ENCODE measurements around the gene SETD5. TPM values are rescaled to one million over a fixed set of nuclear protein-coding genes. Genes with fewer than 3 reads are reported as not detected.
A peak's percentile ranks its signal among the peaks of the same experiment; 100 is the strongest.

The SETD5 gene, protein sequence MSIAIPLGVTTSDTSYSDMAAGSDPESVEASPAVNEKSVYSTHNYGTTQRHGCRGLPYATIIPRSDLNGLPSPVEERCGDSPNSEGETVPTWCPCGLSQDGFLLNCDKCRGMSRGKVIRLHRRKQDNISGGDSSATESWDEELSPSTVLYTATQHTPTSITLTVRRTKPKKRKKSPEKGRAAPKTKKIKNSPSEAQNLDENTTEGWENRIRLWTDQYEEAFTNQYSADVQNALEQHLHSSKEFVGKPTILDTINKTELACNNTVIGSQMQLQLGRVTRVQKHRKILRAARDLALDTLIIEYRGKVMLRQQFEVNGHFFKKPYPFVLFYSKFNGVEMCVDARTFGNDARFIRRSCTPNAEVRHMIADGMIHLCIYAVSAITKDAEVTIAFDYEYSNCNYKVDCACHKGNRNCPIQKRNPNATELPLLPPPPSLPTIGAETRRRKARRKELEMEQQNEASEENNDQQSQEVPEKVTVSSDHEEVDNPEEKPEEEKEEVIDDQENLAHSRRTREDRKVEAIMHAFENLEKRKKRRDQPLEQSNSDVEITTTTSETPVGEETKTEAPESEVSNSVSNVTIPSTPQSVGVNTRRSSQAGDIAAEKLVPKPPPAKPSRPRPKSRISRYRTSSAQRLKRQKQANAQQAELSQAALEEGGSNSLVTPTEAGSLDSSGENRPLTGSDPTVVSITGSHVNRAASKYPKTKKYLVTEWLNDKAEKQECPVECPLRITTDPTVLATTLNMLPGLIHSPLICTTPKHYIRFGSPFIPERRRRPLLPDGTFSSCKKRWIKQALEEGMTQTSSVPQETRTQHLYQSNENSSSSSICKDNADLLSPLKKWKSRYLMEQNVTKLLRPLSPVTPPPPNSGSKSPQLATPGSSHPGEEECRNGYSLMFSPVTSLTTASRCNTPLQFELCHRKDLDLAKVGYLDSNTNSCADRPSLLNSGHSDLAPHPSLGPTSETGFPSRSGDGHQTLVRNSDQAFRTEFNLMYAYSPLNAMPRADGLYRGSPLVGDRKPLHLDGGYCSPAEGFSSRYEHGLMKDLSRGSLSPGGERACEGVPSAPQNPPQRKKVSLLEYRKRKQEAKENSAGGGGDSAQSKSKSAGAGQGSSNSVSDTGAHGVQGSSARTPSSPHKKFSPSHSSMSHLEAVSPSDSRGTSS (N-terminal part only)
- total RNA-seq (2014; rRNA removed; shearing (Covaris generic)), result 140 and 172 TPM in 2 replicates
- polyA plus RNA-seq (2016; fragmentation: Nextera tagmentation; extraction: Ambion mirVana), result 132 and 143 TPM in 2 replicates
- long read RNA-seq, partial matches to known transcripts, result 6 of 13 reads
- long read RNA-seq, other reads (novel, unspliced or antisense), result 7 of 13 reads

DNA sequence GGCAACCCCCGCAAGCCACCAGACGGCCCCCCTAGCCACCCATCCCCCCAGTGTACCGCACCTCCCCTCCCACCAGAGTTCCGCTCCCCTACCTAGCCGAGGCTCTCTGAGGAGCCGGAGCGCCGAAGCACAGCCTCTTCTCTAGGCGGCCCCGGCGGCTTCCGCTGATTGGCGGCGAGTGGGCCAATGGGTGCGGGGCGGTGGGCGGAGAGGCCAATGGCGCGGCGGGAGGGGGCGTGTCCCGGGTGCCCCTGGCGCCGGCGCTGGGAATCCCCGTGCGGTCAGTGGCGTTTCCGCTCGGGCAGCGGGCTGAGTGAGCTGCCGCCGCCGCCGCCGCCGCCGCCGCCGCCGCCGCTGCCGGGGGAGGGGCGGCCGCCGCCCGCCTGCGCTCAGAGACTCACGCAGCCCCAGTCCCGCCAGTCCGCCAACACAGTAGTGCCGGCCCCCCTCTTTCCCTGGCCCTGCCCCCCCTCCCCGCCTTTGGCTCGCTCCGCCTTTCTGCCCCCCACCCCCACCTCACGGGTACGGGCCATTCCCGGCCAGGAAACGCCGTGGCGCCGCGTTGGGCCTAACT is at the start of gene SETD5:
SETD5 (plus strand) TSS at position 284 of the 574 bp plus-strand sequence. CDS start 31,324 bp downstream, outside the sequence.
- no peaks in the 10 kb centered on the region; the same call in 2 of the 3 replicates for H3K9me3 Mint-ChIP-seq
- Histone ChIP-seq H2AFZ (no peak within 1 kb of the TSS), H3K27me3 (ENCODE audit: insufficient read depth) (no peaks in the 10 kb centered on the region), H3F3A (replicated peaks; ENCODE audit: low read depth) (peaks cover 5% of the 10 kb centered on the region; the same call in 1 of the 2 replicates), H3K36me3 (ENCODE audit: insufficient read depth) (peaks cover 17% of the 10 kb centered on the region; the same call in 1 of the 2 replicates), H3K4me3 (peak within 1 kb of the TSS; percentile 88), H4K20me1 (replicated peaks; ENCODE audit: insufficient read depth) (peaks cover 56% of the 10 kb centered on the region), H3K4me2 (peak within 1 kb of the TSS; percentile 90), H3K9me2 (ENCODE audit: insufficient read depth) (no peaks in the 10 kb centered on the region), H3K27ac (ENCODE audit: low read depth) (peak within 1 kb of the TSS; percentile 98), H3K4me1 (ENCODE audit: insufficient read depth) (peaks cover 40% of the 10 kb centered on the region), H3K79me2 (replicated peaks; ENCODE audit: insufficient read depth) (peaks cover 84% of the 10 kb centered on the region)
- H3K4me1 Mint-ChIP-seq, result peaks cover 43% of the 10 kb centered on the region
- TF ChIP-seq POLR2AphosphoS5 (IDR thresholded peaks at IDR 0.05; ENCODE audit: low read depth), result peak; percentile 98
- TF ChIP-seq, protein P1, sequence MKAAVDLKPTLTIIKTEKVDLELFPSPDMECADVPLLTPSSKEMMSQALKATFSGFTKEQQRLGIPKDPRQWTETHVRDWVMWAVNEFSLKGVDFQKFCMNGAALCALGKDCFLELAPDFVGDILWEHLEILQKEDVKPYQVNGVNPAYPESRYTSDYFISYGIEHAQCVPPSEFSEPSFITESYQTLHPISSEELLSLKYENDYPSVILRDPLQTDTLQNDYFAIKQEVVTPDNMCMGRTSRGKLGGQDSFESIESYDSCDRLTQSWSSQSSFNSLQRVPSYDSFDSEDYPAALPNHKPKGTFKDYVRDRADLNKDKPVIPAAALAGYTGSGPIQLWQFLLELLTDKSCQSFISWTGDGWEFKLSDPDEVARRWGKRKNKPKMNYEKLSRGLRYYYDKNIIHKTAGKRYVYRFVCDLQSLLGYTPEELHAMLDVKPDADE (IDR thresholded peaks at IDR 0.05), result 0 out of 2 replicates have a peak, but pooled peaks have one; percentile 12
- no peak for TF ChIP-seq EZH2phosphoT487 (IDR thresholded peaks at IDR 0.05; ENCODE audit: unreplicated experiment)
- no peak for TF ChIP-seq ZNF114 (CRISPR knock-in tag; IDR thresholded peaks at IDR 0.05)
- TF ChIP-seq NANOG (IDR thresholded peaks at IDR 0.05; ENCODE audit: borderline replicate concordance), result no peak
- no peak for TF ChIP-seq EZH2 (IDR thresholded peaks at IDR 0.05; ENCODE audit: low read depth, unreplicated experiment)
- peak; percentile 98 for DNase-seq (ENCODE audit: low spot score)
- H3K4me3 Mint-ChIP-seq, result peak within 1 kb of the TSS; percentile 95
- ATAC-seq, result peak; percentile 57
- H3K27ac Mint-ChIP-seq, result peak within 1 kb of the TSS; percentile 100
- H3K36me3 Mint-ChIP-seq (ENCODE audit: low read depth), result peaks cover 56% of the 10 kb centered on the region
- peaks cover 9% of the 10 kb centered on the region for H3K27me3 Mint-ChIP-seq (ENCODE audit: insufficient read depth, low read depth, poor library complexity)

DNA sequence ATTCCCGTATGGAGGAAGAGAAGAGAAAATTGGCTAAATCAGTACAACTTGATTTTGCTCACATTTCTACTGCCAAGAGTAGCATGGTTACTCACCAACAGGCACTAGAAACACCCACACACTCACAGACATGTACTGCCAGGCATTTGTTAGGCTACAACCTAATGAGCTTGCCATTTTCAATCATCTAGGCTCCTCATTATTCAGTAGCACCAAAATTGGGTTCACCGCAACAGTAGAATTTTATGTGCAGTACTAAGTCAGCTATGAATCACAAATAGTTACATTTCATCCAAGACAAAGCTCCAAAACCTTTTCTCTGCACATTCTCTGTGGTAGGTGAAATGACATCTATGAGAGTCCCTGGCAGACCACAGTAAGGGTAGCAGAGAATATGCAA is 49.5 kb upstream of the SETD5 start:
- H3K9me2 ChIP-seq (ENCODE audit: insufficient read depth), result no peaks in the 10 kb centered on the region
- peaks cover 18% of the 10 kb centered on the region for H3K4me1 ChIP-seq (ENCODE audit: insufficient read depth)
- H3F3A ChIP-seq (replicated peaks; ENCODE audit: low read depth), result no peaks in the 10 kb centered on the region
- H3K27ac ChIP-seq (ENCODE audit: low read depth), result no peak overlapping the region
- Mint-ChIP-seq H3K4me1 (peaks cover 40% of the 10 kb centered on the region), H3K9me3 (no peaks in the 10 kb centered on the region), H3K36me3 (ENCODE audit: low read depth) (peaks cover 7% of the 10 kb centered on the region), H3K27me3 (ENCODE audit: insufficient read depth, low read depth, poor library complexity) (peaks cover 5% of the 10 kb centered on the region), H3K4me3 (no peak overlapping the region; the same call in 2 of the 3 replicates), H3K27ac (no peak overlapping the region; the same call in 1 of the 2 replicates)
- DNase-seq (ENCODE audit: low spot score), result no peak
- no peaks in the 10 kb centered on the region for H3K27me3 ChIP-seq (ENCODE audit: insufficient read depth)
- no peak overlapping the region for H3K4me2 ChIP-seq
- no peaks in the 10 kb centered on the region for H3K79me2 ChIP-seq (replicated peaks; ENCODE audit: insufficient read depth)
- no peaks in the 10 kb centered on the region for H3K36me3 ChIP-seq (ENCODE audit: insufficient read depth)
- H4K20me1 ChIP-seq (replicated peaks; ENCODE audit: insufficient read depth), result no peaks in the 10 kb centered on the region
- ATAC-seq, result no peak
- H2AFZ ChIP-seq, result no peak overlapping the region
- H3K4me3 ChIP-seq, result no peak overlapping the region
- no peak for TF ChIP-seq EZH2 (IDR thresholded peaks at IDR 0.05; ENCODE audit: low read depth, unreplicated experiment)
- TF ChIP-seq, protein P2, sequence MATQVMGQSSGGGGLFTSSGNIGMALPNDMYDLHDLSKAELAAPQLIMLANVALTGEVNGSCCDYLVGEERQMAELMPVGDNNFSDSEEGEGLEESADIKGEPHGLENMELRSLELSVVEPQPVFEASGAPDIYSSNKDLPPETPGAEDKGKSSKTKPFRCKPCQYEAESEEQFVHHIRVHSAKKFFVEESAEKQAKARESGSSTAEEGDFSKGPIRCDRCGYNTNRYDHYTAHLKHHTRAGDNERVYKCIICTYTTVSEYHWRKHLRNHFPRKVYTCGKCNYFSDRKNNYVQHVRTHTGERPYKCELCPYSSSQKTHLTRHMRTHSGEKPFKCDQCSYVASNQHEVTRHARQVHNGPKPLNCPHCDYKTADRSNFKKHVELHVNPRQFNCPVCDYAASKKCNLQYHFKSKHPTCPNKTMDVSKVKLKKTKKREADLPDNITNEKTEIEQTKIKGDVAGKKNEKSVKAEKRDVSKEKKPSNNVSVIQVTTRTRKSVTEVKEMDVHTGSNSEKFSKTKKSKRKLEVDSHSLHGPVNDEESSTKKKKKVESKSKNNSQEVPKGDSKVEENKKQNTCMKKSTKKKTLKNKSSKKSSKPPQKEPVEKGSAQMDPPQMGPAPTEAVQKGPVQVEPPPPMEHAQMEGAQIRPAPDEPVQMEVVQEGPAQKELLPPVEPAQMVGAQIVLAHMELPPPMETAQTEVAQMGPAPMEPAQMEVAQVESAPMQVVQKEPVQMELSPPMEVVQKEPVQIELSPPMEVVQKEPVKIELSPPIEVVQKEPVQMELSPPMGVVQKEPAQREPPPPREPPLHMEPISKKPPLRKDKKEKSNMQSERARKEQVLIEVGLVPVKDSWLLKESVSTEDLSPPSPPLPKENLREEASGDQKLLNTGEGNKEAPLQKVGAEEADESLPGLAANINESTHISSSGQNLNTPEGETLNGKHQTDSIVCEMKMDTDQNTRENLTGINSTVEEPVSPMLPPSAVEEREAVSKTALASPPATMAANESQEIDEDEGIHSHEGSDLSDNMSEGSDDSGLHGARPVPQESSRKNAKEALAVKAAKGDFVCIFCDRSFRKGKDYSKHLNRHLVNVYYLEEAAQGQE (IDR thresholded peaks at IDR 0.05; ENCODE audit: unreplicated experiment), result no peak
- TF ChIP-seq ZNF114 (CRISPR knock-in tag; IDR thresholded peaks at IDR 0.05), result no peak
- TF ChIP-seq ZNF331 (CRISPR knock-in tag; IDR thresholded peaks at IDR 0.05; ENCODE audit: low read depth), result no peak
- no peak for TF ChIP-seq POLR2AphosphoS5 (IDR thresholded peaks at IDR 0.05; ENCODE audit: low read depth)
- no peak for TF ChIP-seq EZH2phosphoT487 (IDR thresholded peaks at IDR 0.05; ENCODE audit: unreplicated experiment)
- TF ChIP-seq, protein P3, sequence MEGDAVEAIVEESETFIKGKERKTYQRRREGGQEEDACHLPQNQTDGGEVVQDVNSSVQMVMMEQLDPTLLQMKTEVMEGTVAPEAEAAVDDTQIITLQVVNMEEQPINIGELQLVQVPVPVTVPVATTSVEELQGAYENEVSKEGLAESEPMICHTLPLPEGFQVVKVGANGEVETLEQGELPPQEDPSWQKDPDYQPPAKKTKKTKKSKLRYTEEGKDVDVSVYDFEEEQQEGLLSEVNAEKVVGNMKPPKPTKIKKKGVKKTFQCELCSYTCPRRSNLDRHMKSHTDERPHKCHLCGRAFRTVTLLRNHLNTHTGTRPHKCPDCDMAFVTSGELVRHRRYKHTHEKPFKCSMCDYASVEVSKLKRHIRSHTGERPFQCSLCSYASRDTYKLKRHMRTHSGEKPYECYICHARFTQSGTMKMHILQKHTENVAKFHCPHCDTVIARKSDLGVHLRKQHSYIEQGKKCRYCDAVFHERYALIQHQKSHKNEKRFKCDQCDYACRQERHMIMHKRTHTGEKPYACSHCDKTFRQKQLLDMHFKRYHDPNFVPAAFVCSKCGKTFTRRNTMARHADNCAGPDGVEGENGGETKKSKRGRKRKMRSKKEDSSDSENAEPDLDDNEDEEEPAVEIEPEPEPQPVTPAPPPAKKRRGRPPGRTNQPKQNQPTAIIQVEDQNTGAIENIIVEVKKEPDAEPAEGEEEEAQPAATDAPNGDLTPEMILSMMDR (conservative IDR thresholded peaks at IDR 0.05; ENCODE audit: low read depth in 2 of 2), result no peak
- TF ChIP-seq, protein P1 (IDR thresholded peaks at IDR 0.05), result no peak

Data from GM23338 (cell line).